Measurements from ENCODE around the gene CTNNA2. TPM values are rescaled to one million over a fixed set of nuclear protein-coding genes. Genes with fewer than 3 reads are reported as not detected.

The CTNNA2 gene
- total RNA-seq, 1 donor from 2014 or later, result 15.0 TPM

GRCh38 chr2:80374105-80374504 is 861.3 kb downstream of the CTNNA2 start:
- no peaks in the 10 kb centered on the region for H3K4me1 Mint-ChIP-seq (ENCODE audit: unreplicated experiment)
- no peak for TF ChIP-seq CTCF (conservative IDR thresholded peaks at IDR 0.05)
- peaks cover 11% of the 10 kb centered on the region for H3K27me3 Mint-ChIP-seq
- peaks cover 4% of the 10 kb centered on the region for H3K9me3 Mint-ChIP-seq
- H3K27ac Mint-ChIP-seq, result no peak overlapping the region
- no peak overlapping the region for H3K4me3 Mint-ChIP-seq
- no peak for DNase-seq (ENCODE audit: extremely low spot score, unreplicated experiment)
- no peaks in the 10 kb centered on the region for H3K36me3 Mint-ChIP-seq

DNA sequence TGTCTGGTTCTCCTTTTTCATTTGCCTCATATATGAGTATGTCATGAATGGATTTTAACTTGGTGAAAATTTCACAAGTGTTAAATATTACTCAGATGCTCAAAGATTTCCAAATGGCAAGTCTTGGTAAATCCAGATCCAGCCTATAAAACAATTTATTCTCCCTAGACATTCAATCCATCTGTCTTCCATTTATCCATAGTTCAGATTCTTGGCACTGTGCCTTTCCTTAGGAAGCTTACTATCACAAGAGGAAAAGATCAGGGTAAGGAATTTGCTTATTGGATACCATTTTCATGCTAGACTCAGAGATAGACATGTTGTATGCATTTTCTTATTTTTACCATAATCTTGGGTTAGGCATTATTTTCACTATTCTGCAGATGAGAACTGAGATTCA is 864.2 kb downstream of the CTNNA2 start:
- Mint-ChIP-seq H3K9me3 (peaks cover 4% of the 10 kb centered on the region), H3K4me3 (no peak overlapping the region), H3K27me3 (peaks cover 11% of the 10 kb centered on the region), H3K27ac (no peak overlapping the region), H3K36me3 (no peaks in the 10 kb centered on the region), H3K4me1 (ENCODE audit: unreplicated experiment) (no peaks in the 10 kb centered on the region)
- DNase-seq (ENCODE audit: extremely low spot score, unreplicated experiment), result no peak
- TF ChIP-seq CTCF (conservative IDR thresholded peaks at IDR 0.05), result no peak

DNA sequence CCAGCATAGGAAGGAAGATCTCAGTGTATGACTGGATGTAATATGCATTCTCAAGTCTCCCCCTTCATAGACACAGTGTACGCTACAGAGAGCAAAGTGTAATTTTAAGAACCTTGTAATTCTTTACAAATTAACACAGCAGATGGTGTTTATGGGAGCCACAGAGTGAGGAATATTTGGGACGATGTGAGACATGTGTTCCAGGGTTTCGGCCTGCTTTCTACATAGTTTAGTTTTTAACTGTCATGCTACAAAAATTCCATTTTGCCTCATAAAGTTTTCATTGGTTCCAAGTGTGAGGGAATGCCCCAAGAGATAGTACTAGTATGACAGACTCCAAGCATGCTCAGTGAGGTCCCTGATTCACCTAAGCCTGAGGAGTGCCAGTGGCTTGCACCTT is 867.9 kb downstream of the CTNNA2 start:
- H3K9me3 Mint-ChIP-seq, result peaks cover 4% of the 10 kb centered on the region
- H3K4me3 Mint-ChIP-seq, result no peak overlapping the region
- H3K36me3 Mint-ChIP-seq, result no peaks in the 10 kb centered on the region
- H3K27me3 Mint-ChIP-seq, result peaks cover 14% of the 10 kb centered on the region
- H3K4me1 Mint-ChIP-seq (ENCODE audit: unreplicated experiment), result no peaks in the 10 kb centered on the region
- no peak for TF ChIP-seq CTCF (conservative IDR thresholded peaks at IDR 0.05)
- no peak overlapping the region for H3K27ac Mint-ChIP-seq
- DNase-seq (ENCODE audit: extremely low spot score, unreplicated experiment), result no peak

DNA sequence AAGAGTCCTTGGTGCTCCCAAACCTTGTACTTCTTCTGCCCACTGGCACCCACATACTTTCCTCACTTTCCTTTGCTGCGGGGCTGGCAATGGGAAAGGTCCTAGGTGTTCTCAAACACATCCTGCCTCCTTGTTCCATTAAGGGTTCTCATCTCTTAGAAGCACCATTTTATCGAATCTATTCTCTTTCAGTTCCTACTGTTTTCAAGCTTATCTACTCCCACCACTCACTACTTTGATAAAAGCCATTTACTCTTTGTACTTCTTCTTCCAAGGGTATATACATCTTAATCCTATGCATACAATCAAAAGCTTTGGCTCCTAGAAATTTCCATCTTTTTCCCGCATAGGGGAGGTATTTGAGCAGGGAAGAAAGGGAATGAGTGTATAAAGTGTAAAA is 868.8 kb downstream of the CTNNA2 start:
- Mint-ChIP-seq H3K4me3 (no peak overlapping the region), H3K36me3 (no peaks in the 10 kb centered on the region), H3K27ac (no peak overlapping the region), H3K9me3 (peaks cover 4% of the 10 kb centered on the region), H3K27me3 (peaks cover 15% of the 10 kb centered on the region), H3K4me1 (ENCODE audit: unreplicated experiment) (no peaks in the 10 kb centered on the region)
- DNase-seq (ENCODE audit: extremely low spot score, unreplicated experiment), result no peak
- no peak for TF ChIP-seq CTCF (conservative IDR thresholded peaks at IDR 0.05)

GRCh38 chr2:80392441-80392840 is 879.6 kb downstream of the CTNNA2 start:
- H3K36me3 Mint-ChIP-seq, result no peaks in the 10 kb centered on the region
- TF ChIP-seq CTCF (conservative IDR thresholded peaks at IDR 0.05), result no peak
- DNase-seq (ENCODE audit: extremely low spot score, unreplicated experiment), result no peak
- no peak overlapping the region for H3K4me3 Mint-ChIP-seq
- peaks cover 17% of the 10 kb centered on the region for H3K27me3 Mint-ChIP-seq
- H3K4me1 Mint-ChIP-seq (ENCODE audit: unreplicated experiment), result no peaks in the 10 kb centered on the region
- H3K9me3 Mint-ChIP-seq, result peaks cover under 1% of the 10 kb centered on the region
- H3K27ac Mint-ChIP-seq, result no peak overlapping the region

GRCh38 chr2:80393991-80394390 is 881.1 kb downstream of the CTNNA2 start:
- DNase-seq (ENCODE audit: extremely low spot score, unreplicated experiment), result no peak
- Mint-ChIP-seq H3K27ac (no peak overlapping the region), H3K9me3 (peaks cover 4% of the 10 kb centered on the region), H3K27me3 (peaks cover 10% of the 10 kb centered on the region), H3K36me3 (no peaks in the 10 kb centered on the region), H3K4me3 (no peak overlapping the region), H3K4me1 (ENCODE audit: unreplicated experiment) (no peaks in the 10 kb centered on the region)
- no peak for TF ChIP-seq CTCF (conservative IDR thresholded peaks at IDR 0.05)
